ENCODE results near the gene SMPD3. TPM values are rescaled to one million over a fixed set of nuclear protein-coding genes. Genes with fewer than 3 reads are reported as not detected.

The SMPD3 gene
- total and polyA plus RNA-seq, 2 of the 8 experiments (the other 6 are each of a cell fraction or from before 2014, with no cell fraction given): 0.39 to 1.3 TPM

DNA sequence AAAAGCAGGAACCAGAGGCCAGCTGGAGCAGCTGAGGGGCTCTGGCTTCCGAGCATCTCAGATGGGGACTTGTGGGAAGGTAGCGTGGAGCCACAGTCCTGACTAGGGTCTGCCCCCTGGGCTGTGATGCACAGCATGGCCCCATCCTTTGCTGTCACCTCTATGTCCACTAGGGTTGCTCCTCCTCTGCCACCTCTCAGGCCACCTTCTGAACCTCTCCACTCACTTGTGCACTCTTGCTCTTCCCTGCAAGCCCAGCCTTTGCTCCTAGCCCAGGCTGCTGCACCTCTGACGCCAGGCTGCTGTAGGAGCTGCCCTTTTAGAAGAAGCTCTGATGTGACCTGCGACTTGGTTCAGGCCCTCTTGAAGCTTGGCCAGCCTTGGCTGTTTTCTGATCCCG, 24.3 kb upstream of the SMPD3 start (continued):
- TF ChIP-seq TEAD4 (IDR thresholded peaks at IDR 0.05; ENCODE audit: low read depth, low read length) (no peak), SP1 (IDR thresholded peaks at IDR 0.05; ENCODE audit: low read depth, low read length) (no peak), SIRT6 (IDR thresholded peaks at IDR 0.05; ENCODE audit: low read length) (no peak)
